Gastrocnemius medialis (tissue), 4 donors: Measurements from ENCODE around the gene DYSF.

ENCODE experiments used
- CTCF ChIP-seq, 5 experiments: fragments of 450-650 bp in 3 of 5; fragments of 200-600 bp in 2 of 5; sonication (generic) in 2 of 5; IDR thresholded peaks in 4 of 5; conservative IDR thresholded peaks in 1 of 5; 1 replicate in 4 of 5; 2 replicates in 1 of 5; pipeline ENCODE4 v1.5.1; 2016 to 2019; ENCODE audit warnings: antibody characterized with exemption in 5 of 5, mild to moderate bottlenecking in 3 of 5, moderate library complexity in 3 of 5
- POLR2A ChIP-seq, 2 donors: fragments of 450-650 bp; IDR thresholded peaks; one replicate each; pipeline ENCODE4 v1.6.1; 2017; ENCODE audit warnings: antibody characterized with exemption in 2 of 2, mild to moderate bottlenecking in 2 of 2, moderate library complexity in 2 of 2

- TF ChIP-seq CTCF (IDR thresholded peaks at IDR 0.05 in 4 of 5, conservative IDR thresholded peaks at IDR 0.05 in 1 of 5) = no peak
- TF ChIP-seq POLR2A (IDR thresholded peaks at IDR 0.05) = no peak
Observed at GRCh38 chr2:71735676-71736075, 282.3 kb downstream of the DYSF start.
